Stimulated activated CD8-positive, alpha-beta memory T cell treated with anti-CD3 and anti-CD28 coated beads, Interleukin-7, amount 100 ng/mL, for 48 hours (primary cell): ENCODE results near the gene BIK.
"Not testable (repeated sequence)": the region's sequence is repeated elsewhere in the genome, so short reads cannot be mapped to it uniquely, and the experiment has no call there.

Experiments used
- DNase-seq, 2 donors: peaks; one replicate each; pipeline ENCODE4 v3.0.0-alpha.2; 2020; ENCODE audit warnings: low read depth in 1 of 2; ENCODE audit errors: extremely low read depth in 1 of 2

Gene BIK

GRCh38 chr22:43134553-43134952 lies 24.0 kb downstream of the BIK start:
- no peak for DNase-seq

- no peak for DNase-seq
Measured at GRCh38 chr22:43135565-43135964, 25.0 kb downstream of the BIK start.

- DNase-seq = no peak
Measured at GRCh38 chr22:43136255-43136654, 25.7 kb downstream of the BIK start.

GRCh38 chr22:43136801-43137200 lies 26.3 kb downstream of the BIK start:
- no peak for DNase-seq

- DNase-seq = peak; percentile 69 to 74
Measured at GRCh38 chr22:43142880-43143562, 32.5 kb downstream of the BIK start, which contains the start of gene MCAT. MCAT (minus strand) TSS chr22:43143398; CDS start chr22:43143348, 50 bp downstream.

GRCh38 chr22:43144949-43145348 lies 34.4 kb downstream of the BIK start:
- no peak for DNase-seq

- DNase-seq = not testable (repeated sequence)
Measured at GRCh38 chr22:43145371-43145770, 34.8 kb downstream of the BIK start.

- DNase-seq = not testable (repeated sequence)
Measured at GRCh38 chr22:43146332-43146731, 35.8 kb downstream of the BIK start.

- no peak for DNase-seq
Measured at GRCh38 chr22:43147821-43148220, 37.3 kb downstream of the BIK start.

- no peak for DNase-seq
Measured at GRCh38 chr22:43148581-43148980, 38.0 kb downstream of the BIK start.

GRCh38 chr22:43150731-43151206 lies 40.2 kb downstream of the BIK start:
- DNase-seq = no peak

GRCh38 chr22:43151251-43152002 lies 40.9 kb downstream of the BIK start, which contains the start of gene TSPO:
TSPO (plus strand) TSS chr22:43151559; CDS start chr22:43159239, 7,680 bp downstream.
- peak in 1 of 2 donors; percentile 28 for DNase-seq

- no peak for DNase-seq
Measured at GRCh38 chr22:43152003-43152356, 41.4 kb downstream of the BIK start.

GRCh38 chr22:43152357-43153071 lies 42.0 kb downstream of the BIK start:
- DNase-seq = peak in 1 of 2 donors; percentile 43

- no peak for DNase-seq
Measured at GRCh38 chr22:43153899-43154298, 43.3 kb downstream of the BIK start.

- no peak for DNase-seq
Measured at GRCh38 chr22:43154887-43155536, 44.5 kb downstream of the BIK start.

GRCh38 chr22:43155789-43156188 lies 45.2 kb downstream of the BIK start:
- DNase-seq = no peak

GRCh38 chr22:43156413-43156812 lies 45.9 kb downstream of the BIK start:
- no peak for DNase-seq

GRCh38 chr22:43157874-43158546 lies 47.5 kb downstream of the BIK start:
- no peak for DNase-seq

GRCh38 chr22:43158778-43159483 lies 48.4 kb downstream of the BIK start:
- DNase-seq = no peak
